ENCODE measurements around the gene MRPS12. TPM values are rescaled to one million over a fixed set of nuclear protein-coding genes. Genes with fewer than 3 reads are reported as not detected.

Gene MRPS12
- total and polyA plus RNA-seq, 2 of the 13 experiments (the other 11 are each of a cell fraction or from before 2014, with no cell fraction given): 27.5 to 54.8 TPM

DNA sequence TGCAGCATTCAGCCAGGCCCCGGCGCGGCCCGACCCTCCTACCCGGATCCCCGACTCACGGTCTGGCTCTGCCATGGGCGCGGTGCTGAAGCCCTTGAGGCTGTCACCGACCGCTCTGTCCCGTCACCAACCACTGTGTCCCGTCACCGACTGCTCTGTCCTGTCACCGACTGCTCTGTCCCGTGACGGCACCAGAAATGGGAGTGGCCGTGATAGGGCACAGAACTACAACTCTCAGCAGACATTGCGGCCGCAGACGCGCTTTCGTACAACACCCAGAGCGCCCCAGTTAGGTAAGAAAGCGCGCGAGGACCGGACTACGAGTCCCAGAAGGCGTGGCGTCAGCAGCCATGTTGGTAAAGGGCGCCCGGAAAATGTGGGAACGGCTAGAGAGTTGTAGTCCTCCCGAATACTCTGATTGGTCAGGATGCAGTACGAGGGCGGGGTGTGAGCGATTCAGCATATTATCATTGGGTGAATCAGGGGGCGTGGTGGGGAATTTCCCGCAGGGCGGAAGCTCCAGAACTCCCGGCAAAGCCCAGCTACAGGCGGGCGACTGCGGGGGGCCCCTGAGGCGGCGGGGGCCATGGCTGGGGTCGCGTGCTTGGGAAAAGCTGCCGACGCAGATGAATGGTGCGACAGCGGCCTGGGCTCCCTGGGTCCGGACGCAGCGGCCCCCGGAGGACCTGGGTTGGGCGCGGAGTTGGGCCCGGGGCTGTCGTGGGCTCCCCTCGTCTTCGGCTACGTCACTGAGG is 31.1 kb upstream of the MRPS12 start, which contains the start of the genes NFKBIB and SIRT2 (continued):
- TF ChIP-seq NR0B2 (CRISPR knock-in tag; IDR thresholded peaks at IDR 0.05): no peak
- TF ChIP-seq ZNF44 (CRISPR knock-in tag; IDR thresholded peaks at IDR 0.05): no peak
- no peak for TF ChIP-seq U2AF2 (IDR thresholded peaks at IDR 0.05; ENCODE audit: low read depth, low read length)
- no peak for TF ChIP-seq ZNF496 (CRISPR knock-in tag; IDR thresholded peaks at IDR 0.05; ENCODE audit: insufficient replicate concordance)
- TF ChIP-seq ZNF142 (CRISPR knock-in tag; IDR thresholded peaks at IDR 0.05): no peak
- no peak; the same call in 1 of the 2 replicates for TF ChIP-seq ZMAT3 (CRISPR knock-in tag; conservative IDR thresholded peaks at IDR 0.05)
- no peak for TF ChIP-seq NAIF1 (CRISPR knock-in tag; IDR thresholded peaks at IDR 0.05; ENCODE audit: borderline replicate concordance)
- TF ChIP-seq, protein P1, sequence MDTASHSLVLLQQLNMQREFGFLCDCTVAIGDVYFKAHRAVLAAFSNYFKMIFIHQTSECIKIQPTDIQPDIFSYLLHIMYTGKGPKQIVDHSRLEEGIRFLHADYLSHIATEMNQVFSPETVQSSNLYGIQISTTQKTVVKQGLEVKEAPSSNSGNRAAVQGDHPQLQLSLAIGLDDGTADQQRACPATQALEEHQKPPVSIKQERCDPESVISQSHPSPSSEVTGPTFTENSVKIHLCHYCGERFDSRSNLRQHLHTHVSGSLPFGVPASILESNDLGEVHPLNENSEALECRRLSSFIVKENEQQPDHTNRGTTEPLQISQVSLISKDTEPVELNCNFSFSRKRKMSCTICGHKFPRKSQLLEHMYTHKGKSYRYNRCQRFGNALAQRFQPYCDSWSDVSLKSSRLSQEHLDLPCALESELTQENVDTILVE (CRISPR knock-in tag; IDR thresholded peaks at IDR 0.05): no peak
- TF ChIP-seq RBAK (CRISPR knock-in tag; IDR thresholded peaks at IDR 0.05): no peak
- TF ChIP-seq ZNF543 (CRISPR knock-in tag; IDR thresholded peaks at IDR 0.05): peak; percentile 59
- TF ChIP-seq, protein P2, sequence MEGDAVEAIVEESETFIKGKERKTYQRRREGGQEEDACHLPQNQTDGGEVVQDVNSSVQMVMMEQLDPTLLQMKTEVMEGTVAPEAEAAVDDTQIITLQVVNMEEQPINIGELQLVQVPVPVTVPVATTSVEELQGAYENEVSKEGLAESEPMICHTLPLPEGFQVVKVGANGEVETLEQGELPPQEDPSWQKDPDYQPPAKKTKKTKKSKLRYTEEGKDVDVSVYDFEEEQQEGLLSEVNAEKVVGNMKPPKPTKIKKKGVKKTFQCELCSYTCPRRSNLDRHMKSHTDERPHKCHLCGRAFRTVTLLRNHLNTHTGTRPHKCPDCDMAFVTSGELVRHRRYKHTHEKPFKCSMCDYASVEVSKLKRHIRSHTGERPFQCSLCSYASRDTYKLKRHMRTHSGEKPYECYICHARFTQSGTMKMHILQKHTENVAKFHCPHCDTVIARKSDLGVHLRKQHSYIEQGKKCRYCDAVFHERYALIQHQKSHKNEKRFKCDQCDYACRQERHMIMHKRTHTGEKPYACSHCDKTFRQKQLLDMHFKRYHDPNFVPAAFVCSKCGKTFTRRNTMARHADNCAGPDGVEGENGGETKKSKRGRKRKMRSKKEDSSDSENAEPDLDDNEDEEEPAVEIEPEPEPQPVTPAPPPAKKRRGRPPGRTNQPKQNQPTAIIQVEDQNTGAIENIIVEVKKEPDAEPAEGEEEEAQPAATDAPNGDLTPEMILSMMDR (CRISPR knock-in tag; IDR thresholded peaks at IDR 0.05): peak; percentile 42
- TF ChIP-seq, protein P3, sequence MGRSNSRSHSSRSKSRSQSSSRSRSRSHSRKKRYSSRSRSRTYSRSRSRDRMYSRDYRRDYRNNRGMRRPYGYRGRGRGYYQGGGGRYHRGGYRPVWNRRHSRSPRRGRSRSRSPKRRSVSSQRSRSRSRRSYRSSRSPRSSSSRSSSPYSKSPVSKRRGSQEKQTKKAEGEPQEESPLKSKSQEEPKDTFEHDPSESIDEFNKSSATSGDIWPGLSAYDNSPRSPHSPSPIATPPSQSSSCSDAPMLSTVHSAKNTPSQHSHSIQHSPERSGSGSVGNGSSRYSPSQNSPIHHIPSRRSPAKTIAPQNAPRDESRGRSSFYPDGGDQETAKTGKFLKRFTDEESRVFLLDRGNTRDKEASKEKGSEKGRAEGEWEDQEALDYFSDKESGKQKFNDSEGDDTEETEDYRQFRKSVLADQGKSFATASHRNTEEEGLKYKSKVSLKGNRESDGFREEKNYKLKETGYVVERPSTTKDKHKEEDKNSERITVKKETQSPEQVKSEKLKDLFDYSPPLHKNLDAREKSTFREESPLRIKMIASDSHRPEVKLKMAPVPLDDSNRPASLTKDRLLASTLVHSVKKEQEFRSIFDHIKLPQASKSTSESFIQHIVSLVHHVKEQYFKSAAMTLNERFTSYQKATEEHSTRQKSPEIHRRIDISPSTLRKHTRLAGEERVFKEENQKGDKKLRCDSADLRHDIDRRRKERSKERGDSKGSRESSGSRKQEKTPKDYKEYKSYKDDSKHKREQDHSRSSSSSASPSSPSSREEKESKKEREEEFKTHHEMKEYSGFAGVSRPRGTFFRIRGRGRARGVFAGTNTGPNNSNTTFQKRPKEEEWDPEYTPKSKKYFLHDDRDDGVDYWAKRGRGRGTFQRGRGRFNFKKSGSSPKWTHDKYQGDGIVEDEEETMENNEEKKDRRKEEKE (IDR thresholded peaks at IDR 0.05): no peak
- peak; percentile 23; the same call in 1 of the 2 replicates for TF ChIP-seq ZMYM2 (CRISPR knock-in tag; IDR thresholded peaks at IDR 0.05)
